Measurements from ENCODE around the gene HEATR5A. TPM values are rescaled to one million over a fixed set of nuclear protein-coding genes. Genes with fewer than 3 reads are reported as not detected.
"Not testable (repeated sequence)": the region's sequence is repeated elsewhere in the genome, so short reads cannot be mapped to it uniquely, and the experiment has no call there.

The HEATR5A gene
- polyA plus RNA-seq, 1 of the 3 experiments (the other 2 are of a cell fraction): 7.1 TPM

DNA sequence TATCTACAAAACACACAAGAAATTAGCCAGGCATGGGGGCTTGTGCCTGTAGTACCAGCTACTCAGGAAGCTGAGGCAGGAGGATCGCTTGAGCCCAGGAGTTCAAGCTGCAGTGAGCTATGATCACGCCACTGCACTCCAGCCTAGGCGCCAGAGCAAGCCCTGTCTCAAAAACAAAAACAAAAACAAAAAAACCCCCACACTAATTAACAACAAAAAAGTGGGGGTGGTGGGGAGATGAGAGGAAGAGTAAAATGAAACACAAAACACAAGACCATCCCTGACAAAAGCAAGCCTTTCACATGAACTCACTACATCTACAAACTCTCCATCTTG is 158.9 kb downstream of the HEATR5A start:
- H3K4me1 ChIP-seq (ENCODE audit: control insufficient read depth in 1 of 2, insufficient read depth in 2 of 2, low read depth in 1 of 2, low read length in 1 of 2): peaks cover 0 to 23% of the 10 kb centered on the region in 2 experiments; a peak in 2 of 4 replicates
- no peak for TF ChIP-seq RFX5 (IDR thresholded peaks at IDR 0.05; ENCODE audit: low read length)
- TF ChIP-seq SIN3A (IDR thresholded peaks at IDR 0.05; ENCODE audit: borderline replicate concordance, low read depth, low read length): no peak
- no peak for TF ChIP-seq RAD21 (IDR thresholded peaks at IDR 0.05; ENCODE audit: low read length)
- no peak for TF ChIP-seq RCOR1 (IDR thresholded peaks at IDR 0.05; ENCODE audit: low read length)
- TF ChIP-seq MEF2A (IDR thresholded peaks at IDR 0.05; ENCODE audit: borderline replicate concordance, low read depth): no peak
- no peak for TF ChIP-seq SMC3 (IDR thresholded peaks at IDR 0.05; ENCODE audit: low read depth, low read length)
- TF ChIP-seq MXI1 (IDR thresholded peaks at IDR 0.05; ENCODE audit: low read depth, low read length): no peak
- TF ChIP-seq PBX3 (IDR thresholded peaks at IDR 0.05): no peak
- no peak for TF ChIP-seq TCF12 (IDR thresholded peaks at IDR 0.05)
- no peak for TF ChIP-seq FOSL2 (IDR thresholded peaks at IDR 0.05; ENCODE audit: borderline replicate concordance, low read depth)
- no peak for TF ChIP-seq MAX (IDR thresholded peaks at IDR 0.05; ENCODE audit: low read depth)
- TF ChIP-seq USF1 (IDR thresholded peaks at IDR 0.05; ENCODE audit: borderline replicate concordance, low read depth): no peak
- TF ChIP-seq POLR2AphosphoS5 (IDR thresholded peaks at IDR 0.05; ENCODE audit: low read depth, low read length): no peak
- 91% methylated on average over 3 of the region's 3 CpGs for WGBS (ENCODE audit: low lambda C conversion rate)
- no peak overlapping the region for H3K4me2 ChIP-seq
- no peaks in the 10 kb centered on the region for H3K9me2 ChIP-seq
- no peak overlapping the region for H3K27ac ChIP-seq (ENCODE audit: low read depth in 2 of 2, low read length in 1 of 2)
- H3K4me3 ChIP-seq (ENCODE audit: low read depth in 2 of 2, low read length in 1 of 2): no peak overlapping the region
- H3F3A ChIP-seq (replicated peaks; ENCODE audit: insufficient read depth): peaks cover 17% of the 10 kb centered on the region
- H3K79me2 ChIP-seq (ENCODE audit: insufficient read depth): no peaks in the 10 kb centered on the region
- no peak for DNase-seq
- H3K9ac ChIP-seq: no peak overlapping the region
- H3K27me3 ChIP-seq (ENCODE audit: insufficient read depth): no peaks in the 10 kb centered on the region
- H2AFZ ChIP-seq (ENCODE audit: low read depth): no peak overlapping the region
- no peaks in the 10 kb centered on the region for H3K9me3 ChIP-seq
- H4K20me1 ChIP-seq (ENCODE audit: insufficient read depth): no peaks in the 10 kb centered on the region
- ChIA-PET CTCF (interaction anchor here (1.6 kb wide), 1 partner anchor 54 kb away, joined by 3 read pairs; the partner anchor contains the start of gene HECTD1), POLR2A (no interaction called here)
- H3K36me3 ChIP-seq (replicated peaks in 1 of 2; ENCODE audit: control insufficient read depth in 1 of 2, insufficient read depth in 2 of 2, low read length in 1 of 2): no peaks in the 10 kb centered on the region

- H3F3A ChIP-seq (replicated peaks; ENCODE audit: insufficient read depth): peaks cover 14% of the 10 kb centered on the region
- WGBS (ENCODE audit: low lambda C conversion rate): 74% methylated on average over 4 of the region's 4 CpGs
- H2AFZ ChIP-seq (ENCODE audit: low read depth); H3K9me3 ChIP-seq; CTCF ChIA-PET; H4K20me1 ChIP-seq (ENCODE audit: insufficient read depth); H3K36me3 ChIP-seq (replicated peaks in 1 of 2; ENCODE audit: control insufficient read depth in 1 of 2, insufficient read depth in 2 of 2, low read length in 1 of 2); H3K79me2 ChIP-seq (ENCODE audit: insufficient read depth); H3K4me2 ChIP-seq; H3K9ac ChIP-seq; H3K9me2 ChIP-seq; H3K27ac ChIP-seq (ENCODE audit: low read depth in 2 of 2, low read length in 1 of 2); H3K27me3 ChIP-seq (ENCODE audit: insufficient read depth); POLR2A ChIA-PET; DNase-seq; H3K4me3 ChIP-seq (ENCODE audit: low read depth in 2 of 2, low read length in 1 of 2): not testable (repeated sequence)
- peaks cover 0 to 21% of the 10 kb centered on the region in 2 experiments; a peak in 2 of 4 replicates for H3K4me1 ChIP-seq (ENCODE audit: control insufficient read depth in 1 of 2, insufficient read depth in 2 of 2, low read depth in 1 of 2, low read length in 1 of 2)
Observed at GRCh38 chr14:31259040-31259435, 161.3 kb downstream of the HEATR5A start.
